CD4-positive, alpha-beta T cell (primary cell): ENCODE results near the gene CIAO2A. TPM values are rescaled to one million over a fixed set of nuclear protein-coding genes. Genes with fewer than 3 reads are reported as not detected.

Experiments used
- ATAC-seq: fragments of 200-7000 bp; cut with Tn5 transposase; one replicate; pipeline ENCODE4 v1.10.0; 2022; ENCODE audit warnings: mild to moderate bottlenecking; ENCODE audit not compliant: poor library complexity
- CTCF ChIA-PET: fragments of 350-600 bp; sonication (Branson Sonifier 250); formaldehyde crosslinking; loops from one replicate; lab custom pipeline; 2021; ENCODE audit warnings: antibody characterized with exemption, inconsistent platforms; lab: Charles Lee
- POLR2A ChIA-PET: fragments of 350-600 bp; sonication (Branson Sonifier 250); formaldehyde crosslinking; loops from one replicate; lab custom pipeline; 2021; ENCODE audit warnings: antibody characterized with exemption, inconsistent platforms; lab: Charles Lee
- DNase-seq, 14 experiments: peaks; one replicate each; pipeline ENCODE4 v3.0.0-alpha.2; 2013 to 2020; ENCODE audit warnings: mixed read lengths in 2 of 14
- H3K27ac ChIP-seq, 2 donors: one replicate each; pipeline versions ENCODE4 v1.5.1 to v1.7.0; 2013; ENCODE audit warnings: low read length in 2 of 2, low read depth in 1 of 2, mild to moderate bottlenecking in 1 of 2
- H3K27me3 ChIP-seq, 2 experiments: 1 replicate in 1 of 2; 2 replicates in 1 of 2; pipeline versions ENCODE4 v1.6.1 to v1.7.0; 2013; ENCODE audit warnings: low read length in 2 of 2, control low read depth in 1 of 2, mild to moderate bottlenecking in 1 of 2, moderate library complexity in 1 of 2; ENCODE audit not compliant: insufficient read depth in 2 of 2, control insufficient read depth in 1 of 2
- H3K36me3 ChIP-seq: one replicate; pipeline ENCODE4 v1.6.1; 2013; ENCODE audit warnings: low read length, control low read depth; ENCODE audit not compliant: insufficient read depth
- H3K4me1 ChIP-seq: one replicate; pipeline ENCODE4 v1.6.1; 2013; ENCODE audit warnings: low read length, control low read depth; ENCODE audit not compliant: insufficient read depth
- H3K4me3 ChIP-seq: one replicate; pipeline ENCODE4 v1.5.1; 2013; ENCODE audit warnings: mild to moderate bottlenecking, low read length, moderate library complexity
- H3K9me3 ChIP-seq, 2 experiments: 1 replicate in 1 of 2; 2 replicates in 1 of 2; pipeline versions ENCODE4 v1.6.1 to v1.7.0; 2013; ENCODE audit warnings: low read length in 2 of 2, mild to moderate bottlenecking in 2 of 2, control low read depth in 1 of 2, moderate library complexity in 1 of 2; ENCODE audit not compliant: control insufficient read depth in 1 of 2, insufficient read depth in 1 of 2
- H3K27ac Mint-ChIP-seq: one replicate; pipeline ENCODE4 v1.8.0; 2020; ENCODE audit warnings: mixed read lengths
- H3K27me3 Mint-ChIP-seq: one replicate; pipeline ENCODE4 v1.8.0; 2021; ENCODE audit warnings: mixed read lengths
- H3K36me3 Mint-ChIP-seq: one replicate; pipeline ENCODE4 v1.8.0; 2021; ENCODE audit warnings: low read depth, mixed read lengths
- H3K4me1 Mint-ChIP-seq: one replicate; pipeline ENCODE4 v1.8.0; 2021; ENCODE audit warnings: low read depth, mixed read lengths
- H3K4me3 Mint-ChIP-seq: one replicate; pipeline ENCODE4 v1.8.0; 2020; ENCODE audit warnings: mild to moderate bottlenecking, mixed read lengths
- H3K9me3 Mint-ChIP-seq: one replicate; pipeline ENCODE4 v1.8.0; 2020; ENCODE audit warnings: mixed read lengths
- CTCF ChIP-seq: fragments of 200-600 bp; IDR thresholded peaks from one replicate; pipeline ENCODE4 v1.8.0; 2022; ENCODE audit warnings: antibody characterized with exemption, mild to moderate bottlenecking
- intact Hi-C, 2 experiments: fragments of 100-400 bp; cut with DNase I in 1 of 2; cut with micrococcal nuclease in 1 of 2; formaldehyde crosslinking; loops; one replicate each; pipeline versions ENCODE4 v1.15.1 to v1.9.0; 2023 to 2025; cut with DNase I, micrococcal nuclease
- total RNA-seq, 174 experiments: library from RNA in 2 of 174; stranded (reverse) in 2 of 174; gene quantifications; one replicate each; pipeline ENCODE4 v1.2.3 and lab custom pipeline; 2021 to 2026

The CIAO2A gene
- total RNA-seq, 2 experiments from 2014 or later = 10.9 to 12.2 TPM

GRCh38 chr15:64022571-64022970 is 71.1 kb downstream of the CIAO2A start:
- no peak for DNase-seq
- ATAC-seq = no peak
- Histone ChIP-seq H3K4me3 (no peak overlapping the region), H3K36me3 (no peaks in the 10 kb centered on the region), H3K9me3 (peaks cover 0 to 4% of the 10 kb centered on the region in 2 experiments), H3K27me3 (no peaks in the 10 kb centered on the region), H3K27ac (no peak overlapping the region), H3K4me1 (no peaks in the 10 kb centered on the region)
- no peak for TF ChIP-seq CTCF
- Mint-ChIP-seq H3K27ac (no peak overlapping the region), H3K4me1 (no peaks in the 10 kb centered on the region), H3K36me3 (no peaks in the 10 kb centered on the region), H3K4me3 (no peak overlapping the region), H3K9me3 (no peaks in the 10 kb centered on the region), H3K27me3 (no peaks in the 10 kb centered on the region)
- intact Hi-C loops = no loop called here
- CTCF ChIA-PET = interaction anchor here (1.7 kb wide), 1 partner anchor 24 kb away, joined by 5 read pairs; the partner anchor contains the start of gene DAPK2
- POLR2A ChIA-PET = interaction anchor here (0.6 kb wide), 1 partner anchor 970 kb away, joined by 3 read pairs; no protein-coding TSS in a partner anchor

Other genes with a start within 250 kb of the CIAO2A start
- 1 to 10 TPM; 1.3 to 1.6 TPM for gene DAPK2, start 47.4 kb downstream of the CIAO2A start, total RNA-seq
- 10 to 100 TPM; 57.0 to 61.1 TPM for gene SNX1, start 2.1 kb upstream of the CIAO2A start, total RNA-seq
- gene SNX22, start 57.9 kb upstream of the CIAO2A start, total RNA-seq = under 1 TPM; 0.14 to 0.19 TPM
- gene PPIB, start 69.2 kb upstream of the CIAO2A start, total RNA-seq = 100 to 1,000 TPM; 167 to 169 TPM